LNCaP clone FGC (cell line): ENCODE results near the gene UROD.

Experiments used
- DNase-seq: peaks from one replicate; pipeline ENCODE4 v3.0.0-alpha.2; 2011; ENCODE audit warnings: low read depth
- H3K4me3 ChIP-seq: 2 replicates; pipeline ENCODE4 v1.5.1; 2011; ENCODE audit warnings: mild to moderate bottlenecking, low read depth, low read length, control low read depth
- CTCF ChIP-seq: IDR thresholded peaks from 2 replicates; pipeline ENCODE4 v1.5.1; 2012; ENCODE audit warnings: mild to moderate bottlenecking; ENCODE audit not compliant: control insufficient read depth, insufficient read depth; ENCODE audit errors: extremely low read depth

The UROD gene

GRCh38 chr1:45002650-45003645, 9.1 kb upstream of the UROD start:
- no peak for TF ChIP-seq CTCF
- DNase-seq = no peak
- no peak overlapping the region for H3K4me3 ChIP-seq

DNA sequence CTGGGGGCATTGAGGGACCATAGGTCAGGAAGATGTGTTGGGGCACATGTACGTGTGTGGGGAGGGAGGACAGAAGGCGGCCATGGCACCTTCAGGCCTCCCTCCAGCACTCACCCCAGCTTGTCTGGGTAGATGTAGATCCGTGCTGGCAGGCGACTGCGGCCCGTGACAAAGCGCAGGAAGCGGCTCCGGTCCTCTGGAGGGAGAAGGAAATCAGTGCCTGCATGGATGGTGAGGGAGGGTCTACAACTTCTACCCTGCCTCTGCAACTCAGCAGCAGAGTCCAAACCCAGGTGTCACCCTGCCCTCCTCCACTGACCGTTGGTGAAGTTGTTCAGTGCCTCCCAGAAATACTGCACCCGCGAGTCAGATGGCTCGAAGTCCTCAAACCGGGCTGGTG, 8.3 kb upstream of the UROD start:
- DNase-seq = no peak
- H3K4me3 ChIP-seq = no peak overlapping the region
- TF ChIP-seq CTCF = no peak

- DNase-seq = no peak
- no peak for TF ChIP-seq CTCF
- no peak overlapping the region for H3K4me3 ChIP-seq
Observed at GRCh38 chr1:45004281-45004920, 7.7 kb upstream of the UROD start.

GRCh38 chr1:45005761-45006160, 6.3 kb upstream of the UROD start:
- H3K4me3 ChIP-seq = no peak overlapping the region
- no peak for TF ChIP-seq CTCF

DNA sequence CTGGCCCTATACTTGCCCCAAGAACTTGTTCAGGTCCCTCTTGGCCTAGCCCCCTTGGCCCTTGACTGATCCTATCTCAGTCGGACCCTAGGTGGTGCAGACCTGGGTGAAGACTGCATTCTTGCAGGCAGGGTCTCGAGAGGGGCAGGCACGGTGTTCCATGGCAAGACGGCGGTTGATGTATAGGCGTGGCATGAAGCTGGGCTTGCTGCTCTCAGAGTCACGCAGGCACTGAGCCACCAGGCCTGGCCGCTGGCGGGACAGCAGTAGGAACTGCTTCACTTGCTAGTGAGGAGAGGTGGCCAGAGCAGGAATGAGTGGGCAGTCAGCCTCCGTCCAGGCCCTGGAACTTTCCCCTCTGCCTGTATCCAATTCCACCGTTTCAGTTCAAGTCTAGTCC, 4.7 kb upstream of the UROD start:
- DNase-seq = no peak
- no peak for TF ChIP-seq CTCF

More at GRCh38 chr1:45005761-45006160, 6.3 kb upstream of the UROD start:
- no peak for DNase-seq

DNA sequence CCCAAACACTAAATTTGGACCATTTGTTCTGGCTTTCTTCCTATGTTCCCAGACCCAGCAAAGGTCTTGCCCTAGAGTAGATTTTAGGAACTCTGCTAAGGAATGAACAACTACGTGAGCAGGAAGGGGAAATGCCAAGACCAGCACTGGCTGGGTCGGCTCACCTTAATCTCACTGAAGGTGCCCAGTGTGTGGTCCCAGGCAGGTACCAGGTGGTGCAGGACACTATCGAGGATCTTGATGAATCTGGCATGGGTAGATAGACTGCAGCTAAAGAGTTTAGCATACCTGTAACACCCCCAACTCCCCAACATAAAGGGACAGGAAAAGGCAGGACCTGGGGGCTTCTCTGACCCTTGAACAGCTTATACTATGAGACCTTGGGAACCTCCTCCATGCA, 4.0 kb upstream of the UROD start:
- no peak overlapping the region for H3K4me3 ChIP-seq
- DNase-seq = no peak
- no peak for TF ChIP-seq CTCF

More for the DNA sequence above, 4.7 kb upstream of the UROD start:
- H3K4me3 ChIP-seq = no peak overlapping the region
